Astrocyte of the spinal cord (primary cell): ENCODE measurements around the gene TMEM143.
A peak's percentile ranks its signal among the peaks of the same experiment; 100 is the strongest.

ENCODE experiments used
- DNase-seq: peaks from one replicate; pipeline ENCODE4 v3.0.0; 2011; ENCODE audit warnings: low read depth, low spot score
- H3K4me3 ChIP-seq: 2 replicates; pipeline ENCODE4 v1.5.1; 2011; ENCODE audit warnings: low read depth, mild to moderate bottlenecking, low read length, moderate library complexity
- in situ Hi-C: cut with HindIII; loops from 2 replicates; pipeline ENCODE4 v1.10.0; 2017; ENCODE audit warnings: low sequenced_read_pairs
- TF ChIP-seq, protein P1 (sequence below): IDR thresholded peaks from 2 replicates; pipeline ENCODE4 v1.5.1; 2012; ENCODE audit warnings: low read depth, mild to moderate bottlenecking, low read length, inconsistent platforms

Gene TMEM143

DNA sequence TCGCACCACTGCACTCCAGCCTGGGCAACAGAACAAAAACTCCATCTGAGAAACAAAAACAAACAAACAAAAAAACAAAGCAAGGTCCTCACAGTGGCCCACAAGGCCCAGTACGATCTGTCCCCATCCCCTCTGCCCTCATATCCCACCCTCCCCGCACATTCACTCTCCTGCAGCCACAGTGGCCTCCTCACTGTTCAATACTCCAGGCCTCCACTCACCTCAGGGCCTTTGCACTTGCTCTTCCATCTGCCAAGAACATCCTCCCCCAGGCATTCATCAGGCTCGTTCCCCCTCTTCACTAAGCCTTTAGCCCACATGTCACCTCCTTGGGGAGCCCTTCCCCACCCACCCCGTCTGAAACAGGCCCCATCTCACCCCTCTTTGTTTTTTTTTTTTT lies 4.6 kb downstream of the TMEM143 start:
- H3K4me3 ChIP-seq = no peak overlapping the region
- in situ Hi-C loops = no loop called here
- no peak for DNase-seq
- TF ChIP-seq, protein P1, sequence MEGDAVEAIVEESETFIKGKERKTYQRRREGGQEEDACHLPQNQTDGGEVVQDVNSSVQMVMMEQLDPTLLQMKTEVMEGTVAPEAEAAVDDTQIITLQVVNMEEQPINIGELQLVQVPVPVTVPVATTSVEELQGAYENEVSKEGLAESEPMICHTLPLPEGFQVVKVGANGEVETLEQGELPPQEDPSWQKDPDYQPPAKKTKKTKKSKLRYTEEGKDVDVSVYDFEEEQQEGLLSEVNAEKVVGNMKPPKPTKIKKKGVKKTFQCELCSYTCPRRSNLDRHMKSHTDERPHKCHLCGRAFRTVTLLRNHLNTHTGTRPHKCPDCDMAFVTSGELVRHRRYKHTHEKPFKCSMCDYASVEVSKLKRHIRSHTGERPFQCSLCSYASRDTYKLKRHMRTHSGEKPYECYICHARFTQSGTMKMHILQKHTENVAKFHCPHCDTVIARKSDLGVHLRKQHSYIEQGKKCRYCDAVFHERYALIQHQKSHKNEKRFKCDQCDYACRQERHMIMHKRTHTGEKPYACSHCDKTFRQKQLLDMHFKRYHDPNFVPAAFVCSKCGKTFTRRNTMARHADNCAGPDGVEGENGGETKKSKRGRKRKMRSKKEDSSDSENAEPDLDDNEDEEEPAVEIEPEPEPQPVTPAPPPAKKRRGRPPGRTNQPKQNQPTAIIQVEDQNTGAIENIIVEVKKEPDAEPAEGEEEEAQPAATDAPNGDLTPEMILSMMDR = no peak

DNA sequence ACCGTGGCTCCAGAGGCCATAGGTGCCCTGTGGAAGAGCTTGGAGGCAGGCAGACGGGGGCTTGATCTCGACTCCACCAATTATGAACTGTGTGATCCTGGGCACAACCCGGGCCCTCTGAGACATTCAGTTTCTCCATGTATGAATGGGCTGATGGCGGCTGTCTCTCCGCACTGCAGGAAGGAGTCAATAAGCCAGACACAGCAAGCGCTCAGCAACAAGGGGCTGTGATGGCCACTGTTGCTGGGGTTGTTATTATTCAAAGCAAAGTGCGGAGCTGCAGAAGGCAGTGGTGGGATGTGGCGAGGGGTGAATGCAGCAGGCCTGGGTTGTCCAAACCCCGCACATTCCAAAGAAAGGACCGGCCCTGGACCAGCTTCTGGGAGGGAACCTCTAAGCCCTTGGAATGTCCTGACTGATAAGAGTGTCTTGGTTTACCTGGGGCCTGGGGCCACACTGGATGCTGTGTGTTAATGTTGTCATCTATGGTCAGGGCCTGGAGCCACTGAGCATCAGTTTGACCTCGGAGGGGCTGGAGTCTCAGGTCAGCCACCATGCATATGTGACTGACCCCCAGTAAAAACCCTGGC lies 8.3 kb downstream of the TMEM143 start:
- peak; percentile 9 for DNase-seq
- H3K4me3 ChIP-seq = no peak overlapping the region
- in situ Hi-C loops = no loop called here
- TF ChIP-seq, protein P1 = no peak

DNA sequence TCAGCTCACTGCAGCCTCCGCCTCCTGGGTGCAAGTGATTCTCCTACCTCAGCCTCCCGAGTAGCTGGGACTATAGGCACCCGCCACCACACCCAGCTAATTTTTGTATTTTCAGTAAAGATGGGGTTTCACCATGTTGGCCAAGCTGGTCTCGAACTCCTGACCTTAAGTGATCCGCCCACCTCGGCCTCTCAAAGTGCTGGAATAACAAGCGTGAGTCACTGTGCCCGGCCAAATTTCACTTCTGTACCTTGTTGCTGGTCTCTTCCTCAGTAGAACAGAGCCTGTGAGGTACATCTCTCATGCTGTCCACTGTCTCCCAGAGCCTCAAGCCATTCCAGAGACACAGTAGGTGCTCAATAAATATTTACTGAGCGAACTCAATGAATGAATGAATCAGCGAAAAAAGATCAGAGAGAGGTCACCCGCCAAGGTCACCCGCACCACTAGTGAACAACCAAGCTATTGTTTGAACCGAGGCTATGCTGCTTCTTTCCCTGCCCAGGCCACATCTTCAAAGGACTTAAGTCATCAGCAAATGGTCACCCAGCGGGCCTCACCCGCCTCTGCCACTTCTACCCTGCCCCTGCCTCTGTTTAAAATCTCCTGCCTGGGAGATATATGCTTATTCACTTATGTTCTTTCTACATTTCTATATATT lies 9.3 kb downstream of the TMEM143 start:
- H3K4me3 ChIP-seq = no peak overlapping the region
- DNase-seq = peak; percentile 81
- TF ChIP-seq, protein P1 = no peak
- in situ Hi-C loops = no loop called here

DNA sequence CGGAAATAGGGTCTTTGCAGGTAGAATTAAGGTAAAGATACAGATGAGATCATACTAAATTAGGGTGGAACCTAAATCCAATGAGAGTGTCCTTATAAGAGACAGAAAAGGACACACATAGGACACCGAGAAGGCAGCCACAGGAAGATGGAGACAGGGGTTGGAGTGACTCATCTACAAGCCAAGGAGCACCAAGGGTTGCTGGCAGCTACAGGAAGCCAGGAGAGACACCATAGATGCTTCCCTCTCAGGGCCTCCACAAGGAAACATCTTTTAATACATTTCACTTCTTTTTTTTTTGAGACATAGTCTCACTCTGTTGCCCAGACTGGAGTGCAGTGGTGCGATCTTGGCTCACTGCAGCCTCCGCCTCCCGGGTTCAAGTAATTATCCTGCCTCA lies 10.1 kb downstream of the TMEM143 start:
- in situ Hi-C loops = no loop called here
- DNase-seq = no peak
- TF ChIP-seq, protein P1 = no peak

DNA sequence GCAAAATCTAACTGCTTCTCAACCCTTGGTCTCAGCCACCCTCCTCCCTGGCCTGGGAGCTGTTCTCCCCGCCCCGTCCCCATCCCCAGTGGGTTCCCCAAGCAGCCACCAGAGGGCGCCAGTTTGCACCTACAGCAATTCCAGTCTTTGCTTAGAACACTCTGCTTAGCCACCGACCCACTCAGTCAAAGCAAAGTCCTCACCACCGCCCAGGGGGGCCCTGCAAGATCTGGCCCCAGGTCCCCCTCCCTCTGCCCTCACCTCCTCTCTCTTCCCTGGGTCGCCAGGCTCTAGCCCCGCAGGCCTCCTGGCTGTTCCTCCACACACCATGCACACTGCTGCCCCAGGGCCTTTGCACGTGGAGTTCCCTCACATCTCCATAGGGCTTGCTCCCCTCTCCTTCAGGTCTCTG lies 12.4 kb downstream of the TMEM143 start:
- DNase-seq = peak; percentile 52
- TF ChIP-seq, protein P1 = peak; percentile 82
- in situ Hi-C loops = no loop called here
- no peak overlapping the region for H3K4me3 ChIP-seq

More for the DNA sequence above, 10.1 kb downstream of the TMEM143 start:
- H3K4me3 ChIP-seq = no peak overlapping the region

DNA sequence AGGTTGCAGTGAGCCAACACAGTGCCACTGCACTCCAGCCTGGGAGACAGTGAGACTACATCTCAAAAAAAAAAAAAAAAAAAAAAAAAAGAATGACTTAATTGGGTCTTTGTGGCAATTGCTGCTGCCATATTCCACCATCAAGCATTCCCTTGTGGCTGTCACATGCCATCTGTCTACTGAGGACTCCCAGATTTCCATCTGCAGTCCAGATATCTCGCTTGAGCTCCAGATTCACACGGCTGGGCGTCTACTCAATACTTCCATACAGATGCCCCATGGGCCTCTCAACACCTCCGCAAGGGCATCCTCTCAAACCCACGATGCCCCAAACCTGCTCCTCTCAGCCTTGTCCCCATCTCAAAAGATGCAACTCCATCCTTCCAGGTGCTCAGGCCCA lies 12.9 kb downstream of the TMEM143 start:
- TF ChIP-seq, protein P1 = no peak
- H3K4me3 ChIP-seq = no peak overlapping the region
- in situ Hi-C loops = no loop called here
- DNase-seq = no peak
